GM20000 (cell line): ENCODE data around the gene CEP70.

Experiments used
- DNase-seq: peaks from one replicate; pipeline ENCODE4 v3.0.0; 2012; ENCODE audit warnings: low spot score
- CTCF ChIP-seq: IDR thresholded peaks from 2 replicates; pipeline ENCODE4 v1.5.1; 2012; ENCODE audit warnings: mild to moderate bottlenecking, control low read depth; ENCODE audit errors: extremely low read depth, missing control alignments

The CEP70 gene

DNA sequence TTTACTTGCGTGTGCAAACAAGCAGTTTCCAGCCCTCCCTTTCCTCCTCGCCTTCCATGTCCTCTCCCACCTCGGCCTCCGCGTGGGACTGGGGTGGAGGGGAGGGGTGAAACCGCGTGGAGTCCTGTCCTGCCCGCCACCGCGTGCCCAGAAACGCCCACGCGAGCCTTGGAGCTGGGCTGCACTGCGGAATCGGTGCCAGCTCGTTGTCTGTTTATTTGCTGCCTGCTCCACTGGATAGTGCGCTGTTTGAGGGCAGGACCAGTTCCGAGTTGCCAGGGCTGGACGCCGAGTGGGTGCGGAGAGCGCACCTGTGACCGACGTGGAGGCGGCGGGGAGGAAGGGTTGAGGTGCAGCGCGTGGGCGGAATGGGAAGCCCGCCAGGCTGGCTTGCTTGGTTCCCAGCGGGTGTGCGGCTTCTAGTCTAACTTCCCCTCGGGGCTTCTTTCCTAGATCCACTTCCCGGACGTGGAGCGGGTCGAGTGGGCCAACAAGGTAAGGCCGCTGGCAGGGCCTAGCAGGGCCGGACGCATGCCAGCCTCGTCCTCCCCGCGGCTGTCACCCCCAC is 142.4 kb downstream of the CEP70 start:
- no peak for TF ChIP-seq CTCF
- DNase-seq = no peak

DNA sequence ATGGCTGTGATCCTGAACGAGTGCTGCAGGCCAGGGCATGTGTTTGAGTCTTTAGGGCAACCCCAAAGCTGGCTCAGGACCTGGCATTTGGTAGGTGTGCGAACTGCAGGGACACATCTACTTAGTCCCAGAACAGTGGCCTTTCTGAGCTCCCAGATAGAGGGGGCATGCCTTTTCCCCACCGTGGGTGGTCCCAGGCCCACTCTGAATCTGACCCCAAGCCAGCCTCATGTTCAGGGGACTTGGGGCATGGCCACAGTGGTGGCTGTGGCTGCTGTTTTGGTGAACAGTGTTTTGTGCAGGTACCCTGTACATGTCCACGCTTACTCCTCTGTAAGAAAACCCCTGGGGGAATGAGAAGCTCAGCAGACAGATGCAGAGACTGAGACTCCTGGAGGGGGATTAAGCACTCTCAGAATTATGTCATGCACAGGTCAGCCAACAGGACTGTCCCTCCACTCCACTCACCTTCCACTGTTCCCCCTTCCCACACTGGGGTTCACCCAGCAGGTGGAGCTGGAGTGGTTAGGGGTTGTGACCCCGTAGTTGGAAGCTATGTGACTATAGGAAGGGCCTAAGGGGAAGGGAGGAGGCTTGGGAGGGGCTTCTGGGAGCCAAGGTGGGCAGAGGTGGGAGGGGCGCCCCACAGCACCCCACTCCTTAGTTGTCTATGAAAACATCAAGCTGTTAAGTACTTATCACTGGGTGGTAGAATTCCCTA is 143.2 kb downstream of the CEP70 start:
- no peak for TF ChIP-seq CTCF
- DNase-seq = no peak

GRCh38 chr3:138450181-138450580 is 143.9 kb downstream of the CEP70 start:
- no peak for TF ChIP-seq CTCF
- no peak for DNase-seq

DNA sequence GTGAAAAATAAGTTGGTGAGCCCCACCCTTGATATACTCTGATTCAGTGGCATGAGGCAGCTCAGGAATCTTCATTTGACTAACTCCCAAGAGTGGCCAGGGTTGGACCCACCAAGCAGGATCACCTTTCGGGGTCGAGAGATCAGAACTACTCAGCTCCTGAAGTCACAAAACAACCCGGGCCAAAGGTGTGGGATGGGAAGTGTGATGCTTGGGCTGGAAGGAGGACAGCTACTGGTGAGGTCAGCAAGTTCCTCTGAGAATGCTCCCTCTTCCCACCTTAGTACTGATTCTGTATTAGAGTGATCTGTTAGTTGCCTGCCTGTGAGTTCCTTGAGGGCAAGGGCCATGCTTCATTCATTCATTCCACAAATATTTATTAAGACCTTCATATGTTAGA is 144.6 kb downstream of the CEP70 start:
- no peak for TF ChIP-seq CTCF
- DNase-seq = no peak

- TF ChIP-seq CTCF = no peak
- DNase-seq = no peak
Measured at GRCh38 chr3:138448631-138449030, 145.4 kb downstream of the CEP70 start.

GRCh38 chr3:138445654-138446053 is 148.4 kb downstream of the CEP70 start:
- no peak for DNase-seq
- TF ChIP-seq CTCF = no peak

- TF ChIP-seq CTCF = no peak
- DNase-seq = no peak
Measured at GRCh38 chr3:138445236-138445635, 148.8 kb downstream of the CEP70 start.
